Endothelial cell of umbilical vein (primary cell): ENCODE data around the gene RBM47. TPM values are rescaled to one million over a fixed set of nuclear protein-coding genes. Genes with fewer than 3 reads are reported as not detected.

Experiments
- BruUV-seq: library from RNA; stranded (reverse); fragments of 400-500 nt; replicated peaks from 2 replicates; lab custom pipeline; 2021; lab: Mats Ljungman, UMichigan
- CTCF ChIA-PET: fragments of 300-600, 350-600 bp; sonication (Branson Sonifier 250); formaldehyde crosslinking; loops from one replicate; lab custom pipeline; 2021; ENCODE audit warnings: antibody characterized with exemption, inconsistent platforms; lab: Charles Lee
- POLR2A ChIA-PET: fragments of 300-600, 350-600 bp; sonication (Branson Sonifier 250); formaldehyde crosslinking; loops from one replicate; lab custom pipeline; 2021; ENCODE audit warnings: antibody characterized with exemption, inconsistent platforms; lab: Charles Lee
- DNase-seq: peaks from one replicate; pipeline ENCODE4 v3.0.0-alpha.2; 2011; ENCODE audit warnings: low read depth, low spot score
- FAIRE-seq: peaks from 2 replicates; lab custom pipeline; 2011; peaks lifted over from hg19 to GRCh38; lab: Jason Lieb, UNC
- H2AFZ ChIP-seq: 2 replicates; pipeline ENCODE4 v1.6.0; 2012; ENCODE audit warnings: low read depth, low read length, control low read depth, inconsistent platforms
- H3K27ac ChIP-seq: 2 replicates; pipeline ENCODE4 v1.5.1; 2011; ENCODE audit warnings: low read depth, mild to moderate bottlenecking, control low read depth, low read length, moderate library complexity; ENCODE audit not compliant: insufficient read depth
- H3K27me3 ChIP-seq, 2 experiments: 2 replicates each; pipeline versions ENCODE4 v1.6.0 to v1.6.1; 2011; ENCODE audit warnings: low read length in 2 of 2, mixed read lengths in 1 of 2; ENCODE audit not compliant: control insufficient read depth in 2 of 2, insufficient read depth in 2 of 2
- H3K36me3 ChIP-seq, 2 experiments: 2 replicates in 1 of 2; 3 replicates in 1 of 2; pipeline ENCODE4 v1.5.1; 2011; ENCODE audit warnings: low read length in 2 of 2, mild to moderate bottlenecking in 1 of 2, moderate library complexity in 1 of 2; ENCODE audit not compliant: control insufficient read depth in 2 of 2, insufficient read depth in 2 of 2; ENCODE audit errors: extremely low read depth in 1 of 2
- H3K4me1 ChIP-seq: 3 replicates; pipeline ENCODE4 v1.5.1; 2011; ENCODE audit warnings: mild to moderate bottlenecking, low read length; ENCODE audit not compliant: control insufficient read depth, insufficient read depth; ENCODE audit errors: extremely low read depth
- H3K4me2 ChIP-seq: 2 replicates; pipeline ENCODE4 v1.6.1; 2011; ENCODE audit warnings: low read length, control low read depth, mixed read lengths; ENCODE audit not compliant: insufficient read depth
- H3K4me3 ChIP-seq, 3 experiments: fragments of 200-600 bp in 1 of 3; sonication (generic), shearing (Covaris generic) in 1 of 3; replicated peaks in 1 of 3; 2 replicates each; pipeline ENCODE4 v1.5.1; 2011 to 2016; ENCODE audit warnings: control low read depth in 3 of 3, low read length in 3 of 3, mild to moderate bottlenecking in 2 of 3, inconsistent platforms in 1 of 3, low read depth in 1 of 3, moderate library complexity in 1 of 3; ENCODE audit not compliant: insufficient read depth in 1 of 3
- H3K79me2 ChIP-seq: 2 replicates; pipeline ENCODE4 v1.6.0; 2012; ENCODE audit warnings: low read length, inconsistent platforms; ENCODE audit not compliant: control insufficient read depth, insufficient read depth
- H3K9ac ChIP-seq: replicated peaks from 2 replicates; pipeline ENCODE3; 2011; ENCODE audit warnings: low read length, control low read depth; ENCODE audit not compliant: insufficient read depth; ENCODE audit errors: extremely low read depth
- H3K9me1 ChIP-seq: replicated peaks from 3 replicates; pipeline ENCODE4 v1.6.0; 2011; ENCODE audit warnings: mild to moderate bottlenecking, low read length; ENCODE audit not compliant: control insufficient read depth, insufficient read depth; ENCODE audit errors: extremely low read depth
- H3K9me3 ChIP-seq: replicated peaks from 2 replicates; pipeline ENCODE4 v1.5.1; 2012; ENCODE audit warnings: low read length, inconsistent platforms; ENCODE audit not compliant: control insufficient read depth, insufficient read depth
- H4K20me1 ChIP-seq: replicated peaks from 2 replicates; pipeline ENCODE3; 2011; ENCODE audit warnings: mild to moderate bottlenecking, low read length; ENCODE audit not compliant: control insufficient read depth, insufficient read depth; ENCODE audit errors: extremely low read depth
- CTCF ChIP-seq, 2 donors: IDR thresholded peaks; 1 replicate in 1 of 2; 2 replicates in 1 of 2; pipeline ENCODE4 v1.5.1; 2011; ENCODE audit warnings: low read length in 2 of 2, mild to moderate bottlenecking in 2 of 2, moderate library complexity in 2 of 2, control low read depth in 1 of 2, inconsistent platforms in 1 of 2, low read depth in 1 of 2; ENCODE audit not compliant: insufficient read depth in 1 of 2; ENCODE audit errors: extremely low read depth in 1 of 2
- EZH2 ChIP-seq: IDR thresholded peaks from 2 replicates; pipeline ENCODE4 v1.6.1; 2012; ENCODE audit warnings: borderline replicate concordance, low read depth, mild to moderate bottlenecking, moderate library complexity, low read length, inconsistent platforms; ENCODE audit not compliant: severe bottlenecking
- FOS ChIP-seq: IDR thresholded peaks from 2 replicates; pipeline ENCODE4 v1.6.1; 2011; ENCODE audit warnings: mild to moderate bottlenecking, low read length, moderate library complexity, borderline replicate concordance; ENCODE audit not compliant: insufficient read depth
- GATA2 ChIP-seq: IDR thresholded peaks from 2 replicates; pipeline ENCODE4 v1.7.0; 2011; ENCODE audit warnings: low read depth, mild to moderate bottlenecking, moderate library complexity, mixed read lengths, low read length; ENCODE audit not compliant: insufficient read length, insufficient read depth
- JUN ChIP-seq: IDR thresholded peaks from 2 replicates; pipeline ENCODE4 v1.6.1; 2011; ENCODE audit warnings: borderline replicate concordance, low read depth; ENCODE audit not compliant: insufficient read length, insufficient read depth
- MAX ChIP-seq: IDR thresholded peaks from 2 replicates; pipeline ENCODE4 v1.6.1; 2011; ENCODE audit not compliant: insufficient read depth, insufficient read length
- MYC ChIP-seq: IDR thresholded peaks from one replicate; pipeline ENCODE4 v1.6.1; 2011; ENCODE audit warnings: mild to moderate bottlenecking, low read depth, low read length
- POLR2A ChIP-seq: IDR thresholded peaks from 2 replicates; pipeline ENCODE4 v1.6.1; 2012; ENCODE audit warnings: low read depth, mild to moderate bottlenecking, control low read depth, low read length
- POLR2AphosphoS5 ChIP-seq: IDR thresholded peaks from 2 replicates; pipeline ENCODE4 v1.6.1; 2012; ENCODE audit warnings: low read depth, mild to moderate bottlenecking, control low read depth, low read length, moderate library complexity; ENCODE audit not compliant: insufficient read depth
- dilution Hi-C: fragments of 300-500 bp; cut with MboI; formaldehyde crosslinking; loops from one replicate; pipeline ENCODE4 v1.15.0; 2019; ENCODE audit warnings: low sequenced_read_pairs; ENCODE audit not compliant: extremely low pct_ligation_motif_present
- intact Hi-C: fragments of 100-400 bp; cut with micrococcal nuclease; formaldehyde crosslinking; loops from one replicate; pipeline ENCODE4 v1.10.0; 2022
- polyA plus RNA-seq, 4 experiments: library from polyadenylated mRNA; depleted of rRNA in 3 of 4; stranded (reverse) in 3 of 4; unstranded in 1 of 4; fragments of >200 nt; gene quantifications; 2 replicates each; pipeline versions ENCODE4 v1.2.1 to v1.2.3, GENCODE V29; 2011 to 2012; ENCODE audit warnings: missing spikeins in 1 of 4
- total RNA-seq: library from RNA; stranded (reverse); gene quantifications from 2 replicates; pipeline ENCODE4 v1.2.3, GENCODE V29; 2021

Gene RBM47
- total and polyA plus RNA-seq, 2 donors (not counting 3 experiments of a cell fraction or from before 2014, with no cell fraction given), result not detected

GRCh38 chr4:40592034-40592433, 37.6 kb downstream of the RBM47 start:
- no TSS peak for BruUV-seq
- dilution Hi-C loops (no loop called here), intact Hi-C loops (no loop called here)
- FAIRE-seq (no peak), DNase-seq (no peak)
- ChIA-PET CTCF (no interaction called here), POLR2A (no interaction called here)
- TF ChIP-seq EZH2, result no peak
- Histone ChIP-seq H4K20me1 (no peaks in the 10 kb centered on the region), H3K79me2 (no peaks in the 10 kb centered on the region), H3K27ac (no peak overlapping the region), H3K4me3 (no peak overlapping the region), H3K9me3 (no peaks in the 10 kb centered on the region), H3K27me3 (peaks cover 3 to 5% of the 10 kb centered on the region in 2 experiments), H3K36me3 (no peaks in the 10 kb centered on the region), H3K9me1 (no peaks in the 10 kb centered on the region), H3K9ac (no peak overlapping the region), H2AFZ (no peak overlapping the region), H3K4me2 (no peak overlapping the region), H3K4me1 (no peaks in the 10 kb centered on the region)

- no peak overlapping the region for H2AFZ ChIP-seq
- no peak overlapping the region for H3K4me2 ChIP-seq
- H4K20me1 ChIP-seq, result no peaks in the 10 kb centered on the region
- ChIA-PET CTCF (no interaction called here), POLR2A (no interaction called here)
- H3K9me3 ChIP-seq, result no peaks in the 10 kb centered on the region
- H3K4me1 ChIP-seq, result no peaks in the 10 kb centered on the region
- FAIRE-seq (no peak), DNase-seq (no peak)
- TF ChIP-seq CTCF (IDR thresholded peaks at IDR 0.05; ENCODE audit: extremely low read depth in 1 of 2, insufficient read depth in 1 of 2, low read depth in 1 of 2, low read length in 2 of 2), result no peak
- TF ChIP-seq MYC, result no peak
- TF ChIP-seq POLR2AphosphoS5, result no peak
- no peak for TF ChIP-seq POLR2A
- TF ChIP-seq JUN, result no peak
- TF ChIP-seq GATA2, result no peak
- TF ChIP-seq FOS, result no peak
- TF ChIP-seq EZH2, result no peak
- no peak for TF ChIP-seq MAX
- dilution Hi-C loops, result no loop called here
- H3K27ac ChIP-seq, result no peak overlapping the region
- no peaks in the 10 kb centered on the region for H3K36me3 ChIP-seq
- no peak overlapping the region for H3K4me3 ChIP-seq
- peaks cover 7 to 10% of the 10 kb centered on the region in 2 experiments for H3K27me3 ChIP-seq
- H3K79me2 ChIP-seq, result no peaks in the 10 kb centered on the region
- H3K9ac ChIP-seq, result no peak overlapping the region
- BruUV-seq, result no TSS peak
- H3K9me1 ChIP-seq, result no peaks in the 10 kb centered on the region
- intact Hi-C loops, result no loop called here
Observed at GRCh38 chr4:40587826-40588225, 41.8 kb downstream of the RBM47 start.
